A172 (cell line): ENCODE results near the gene KCTD4. TPM values are rescaled to one million over a fixed set of nuclear protein-coding genes. Genes with fewer than 3 reads are reported as not detected.
"Not testable (repeated sequence)": the region's sequence is repeated elsewhere in the genome, so short reads cannot be mapped to it uniquely, and the experiment has no call there.

Source experiments
- DNase-seq: peaks from one replicate; pipeline ENCODE4 v3.0.0-alpha.2; 2015; ENCODE audit warnings: low spot score
- total RNA-seq: library from RNA; depleted of rRNA; stranded (reverse); fragments of >200 nt; shearing (Covaris generic); gene quantifications from 2 replicates; pipeline ENCODE4 v1.2.3, GENCODE V29; 2014; rRNA removed

The KCTD4 gene
- total RNA-seq: 0.29 TPM in 1 of 2 replicates, not detected in the other

DNA sequence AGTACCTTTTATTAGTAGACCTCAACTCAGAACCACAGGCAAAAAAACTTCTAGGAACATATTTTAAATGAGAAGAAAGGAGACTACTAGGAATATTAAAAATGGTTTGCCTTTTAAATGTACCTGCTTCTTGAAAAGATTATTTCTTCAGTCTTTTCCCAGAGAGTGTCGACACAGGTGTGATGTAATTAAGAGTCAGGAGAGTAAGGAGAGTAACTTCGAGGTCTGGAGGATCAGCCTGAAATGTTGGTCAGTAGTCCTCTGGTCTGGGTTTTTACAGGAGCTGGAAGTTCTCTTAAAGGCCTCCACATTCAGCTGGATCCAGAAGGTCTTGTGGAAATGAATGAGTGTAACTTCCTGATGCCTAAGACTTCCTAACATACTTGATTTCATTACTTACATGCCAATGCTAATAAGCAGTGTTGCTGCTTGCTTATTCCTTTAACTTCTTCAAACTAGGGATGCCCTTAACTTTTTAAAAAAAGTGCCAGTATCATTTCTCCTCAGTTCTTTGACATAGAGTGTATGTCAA is at the start of gene KCTD4:
TSS of gene KCTD4 (minus strand) at position 345 of the 532 bp plus-strand sequence. CDS start 6,478 bp downstream, outside the sequence.
- no peak for DNase-seq

DNA sequence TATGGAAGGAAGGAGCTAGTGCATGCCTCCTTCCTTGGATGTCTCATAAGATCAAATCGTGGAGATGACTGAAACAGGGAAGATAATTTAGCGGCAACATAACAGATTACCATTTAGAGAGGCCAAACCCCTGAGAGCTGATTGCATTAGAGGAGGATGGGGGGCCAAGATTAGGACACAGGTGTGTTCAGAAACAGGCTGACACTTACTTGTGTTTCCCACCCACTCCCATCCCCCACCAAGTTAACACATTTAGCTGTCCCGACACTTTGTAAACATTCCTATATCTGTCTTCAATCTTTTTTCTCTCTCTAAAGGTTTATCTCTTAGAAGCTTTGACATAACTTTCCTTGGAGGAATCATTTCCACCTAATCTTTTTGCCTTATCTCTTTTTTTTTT is 48.8 kb upstream of the KCTD4 start:
- no peak for DNase-seq

DNA sequence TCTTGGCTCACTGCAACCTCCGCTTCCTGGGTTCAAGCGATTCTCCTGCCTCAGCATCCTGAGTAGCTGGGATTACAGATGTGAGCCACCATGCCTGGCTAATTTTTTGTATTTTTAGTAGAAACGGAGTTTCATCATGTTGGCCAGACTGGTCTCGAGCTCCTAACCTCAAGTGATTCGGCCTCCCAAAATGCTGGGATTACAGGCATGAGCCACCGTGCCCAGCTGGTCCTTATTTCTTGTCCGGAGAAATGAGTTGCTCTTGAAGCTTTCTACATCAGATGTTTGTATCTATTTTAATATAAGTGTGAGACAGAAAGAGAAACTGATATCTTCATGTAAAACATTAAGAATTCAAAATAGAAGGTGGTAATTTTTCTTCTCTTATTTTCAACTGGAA is 43.9 kb upstream of the KCTD4 start:
- DNase-seq: not testable (repeated sequence)

DNA sequence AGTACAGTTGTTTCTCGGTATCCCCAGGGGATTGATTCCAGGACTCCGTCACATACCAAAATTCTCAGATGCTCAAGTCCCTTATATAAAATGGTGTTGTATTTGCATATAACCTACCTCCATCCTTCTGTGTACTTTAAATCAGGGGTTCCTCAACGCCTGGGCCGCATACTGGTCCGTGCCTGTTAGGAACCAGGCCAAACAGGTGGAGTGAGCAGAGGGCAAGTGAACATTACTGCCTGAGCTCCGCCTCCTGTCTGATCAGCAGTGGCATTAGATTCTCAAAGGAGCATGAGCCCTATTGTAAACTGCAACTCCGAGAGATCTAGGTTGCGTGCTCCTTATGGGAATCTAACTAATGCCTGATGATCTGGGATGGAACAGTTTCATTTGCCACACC is 42.2 kb upstream of the KCTD4 start:
- no peak for DNase-seq

DNA sequence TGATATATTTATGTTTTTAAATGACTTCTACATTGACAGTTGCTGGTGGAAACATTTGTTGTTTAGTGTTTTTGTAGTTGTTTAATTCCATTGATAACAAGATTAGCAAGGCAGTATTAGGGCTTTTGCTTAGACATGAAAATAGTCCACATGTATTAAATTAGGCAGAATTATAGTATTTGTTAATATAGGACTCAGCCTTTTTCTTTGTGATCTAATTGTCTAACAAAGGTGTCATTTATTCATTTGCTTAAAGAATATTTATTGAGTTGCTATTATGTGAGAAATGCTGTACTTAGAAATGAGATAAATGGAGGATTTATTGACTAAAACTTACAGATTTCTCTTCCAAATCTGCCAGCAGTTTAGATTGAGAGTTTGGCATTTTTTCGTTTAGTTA is 41.7 kb upstream of the KCTD4 start:
- no peak for DNase-seq

DNA sequence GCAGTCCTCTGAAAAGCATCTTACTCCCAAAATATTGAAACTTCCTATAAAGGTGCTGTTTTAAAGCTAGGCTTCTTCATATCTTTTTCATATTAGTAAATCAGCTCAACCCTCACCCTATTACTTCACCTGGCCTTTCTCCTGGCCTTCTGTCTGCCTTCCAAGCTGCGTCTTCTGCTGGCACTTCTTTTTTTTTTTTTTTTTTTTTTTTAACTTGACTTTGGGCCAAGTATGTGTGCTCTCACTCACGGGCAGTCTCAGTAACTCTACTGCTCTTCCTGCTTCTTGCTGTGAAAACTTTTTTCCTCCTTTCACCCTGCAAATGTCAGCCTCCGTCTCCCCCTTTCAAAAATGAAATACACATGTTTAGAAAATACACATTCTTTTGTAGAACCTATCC is 41.2 kb upstream of the KCTD4 start:
- DNase-seq: no peak

DNA sequence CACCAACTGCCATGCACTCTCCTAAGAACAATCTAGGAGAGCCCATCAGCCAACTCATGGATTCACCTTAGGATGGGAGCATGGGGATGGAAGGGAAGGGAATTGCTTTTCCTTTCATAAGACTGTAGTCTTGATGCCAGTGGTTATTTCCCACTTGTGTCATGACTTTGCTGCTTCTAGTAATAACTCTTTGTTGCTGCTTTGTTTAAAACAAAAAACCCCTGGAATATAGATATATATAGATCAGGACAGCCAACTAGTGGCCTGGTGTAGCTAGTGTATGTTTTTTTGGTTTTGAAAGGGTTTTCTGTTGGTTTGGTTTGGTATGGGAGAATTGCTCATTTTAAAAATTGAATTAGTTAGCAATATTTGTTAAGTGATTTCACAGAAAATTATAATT is 39.3 kb upstream of the KCTD4 start:
- DNase-seq: no peak

DNA sequence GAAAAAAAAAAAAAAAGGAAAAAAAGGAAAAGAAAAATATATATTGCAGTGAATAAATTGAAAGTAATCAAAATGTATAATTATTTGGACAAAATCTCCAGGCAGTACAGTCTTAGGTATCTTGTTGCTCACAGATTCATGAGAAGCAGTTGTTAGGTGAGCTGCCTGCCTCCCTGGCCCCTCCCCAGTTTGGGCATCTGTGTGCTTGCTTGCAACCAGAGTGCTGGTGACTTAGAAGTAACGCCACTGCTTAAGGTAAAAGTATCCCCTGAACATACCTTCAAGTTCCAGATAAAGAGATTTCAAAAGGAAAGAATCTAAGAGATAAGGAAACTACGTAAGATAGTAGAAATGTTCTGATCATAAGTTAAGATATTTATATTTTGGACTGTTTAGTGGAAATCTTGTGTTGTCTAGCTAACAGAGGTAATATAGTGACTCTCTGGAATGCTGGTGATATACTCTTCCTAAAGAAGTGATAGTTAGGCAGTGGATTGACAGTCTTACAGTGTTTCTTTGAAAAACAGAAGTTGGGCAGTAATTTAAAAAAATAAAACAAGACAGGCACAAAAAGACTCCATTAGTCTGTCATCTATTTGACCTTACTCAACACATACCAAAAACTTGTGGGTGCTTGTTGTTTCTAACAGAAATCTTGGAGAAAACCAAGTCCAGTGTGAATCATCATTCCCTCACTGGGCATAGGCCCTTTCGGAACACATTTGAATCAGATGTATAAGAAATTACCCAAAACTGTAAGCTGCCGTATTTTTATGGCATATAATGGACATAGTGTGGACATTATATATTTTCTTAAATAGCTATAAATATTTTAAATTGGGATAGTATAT is 38.3 kb upstream of the KCTD4 start:
- no peak for DNase-seq

DNA sequence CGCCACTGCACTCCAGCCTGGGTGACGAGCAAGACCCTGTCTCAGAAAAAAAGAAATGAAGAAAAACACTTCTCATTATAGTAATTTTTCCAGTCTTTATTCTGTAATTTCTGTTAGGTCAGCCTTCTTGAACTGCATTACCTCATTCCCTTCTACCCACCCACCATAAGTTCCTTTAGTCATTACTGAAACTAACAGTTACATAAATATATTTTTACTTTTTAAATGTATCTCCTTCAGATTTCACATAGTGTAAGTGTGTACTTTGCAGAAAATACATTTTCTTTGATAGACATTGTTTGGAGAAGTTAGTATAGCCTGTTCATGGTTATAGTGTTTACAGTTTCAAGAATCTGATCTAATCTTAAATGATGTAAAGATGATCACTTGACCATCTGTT is 31.7 kb upstream of the KCTD4 start:
- no peak for DNase-seq

DNA sequence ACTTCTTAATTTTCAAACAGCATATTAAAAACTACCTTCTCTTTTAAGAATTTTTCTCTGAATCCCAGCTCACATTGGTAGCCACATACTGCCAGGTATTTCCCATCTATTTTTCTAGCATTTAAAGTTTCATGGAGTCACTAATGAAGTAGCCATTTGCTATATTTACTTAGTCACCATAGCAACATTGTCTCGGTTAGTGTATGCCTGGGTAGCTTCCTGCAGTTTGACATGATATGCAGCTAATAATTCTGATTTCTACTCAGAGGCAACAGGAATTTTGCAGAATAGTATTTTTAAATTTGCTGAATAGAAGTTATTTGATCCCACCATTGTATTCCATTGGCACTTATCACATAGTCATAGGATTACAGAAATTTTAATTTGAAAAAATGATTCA is 30.9 kb upstream of the KCTD4 start:
- DNase-seq: peak; percentile 26

DNA sequence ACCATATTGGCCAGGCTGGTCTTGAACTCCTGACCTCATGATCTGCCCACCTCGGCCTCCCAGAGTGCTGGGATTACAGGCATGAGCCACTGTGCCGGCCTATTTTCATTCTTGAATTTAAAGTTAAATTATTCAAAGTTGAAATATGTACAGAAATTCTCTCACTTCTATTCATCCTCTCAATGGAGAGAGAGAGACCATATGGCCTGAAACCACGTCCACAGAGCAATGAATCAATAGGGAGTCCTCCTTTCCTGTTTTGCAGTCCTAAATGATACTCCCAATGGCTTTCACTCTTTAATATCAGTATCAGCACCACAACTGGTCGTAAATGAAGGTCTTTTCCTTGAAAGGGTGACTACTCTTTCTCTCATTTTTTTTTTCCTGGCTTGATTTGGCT is 30.5 kb upstream of the KCTD4 start:
- DNase-seq: no peak

DNA sequence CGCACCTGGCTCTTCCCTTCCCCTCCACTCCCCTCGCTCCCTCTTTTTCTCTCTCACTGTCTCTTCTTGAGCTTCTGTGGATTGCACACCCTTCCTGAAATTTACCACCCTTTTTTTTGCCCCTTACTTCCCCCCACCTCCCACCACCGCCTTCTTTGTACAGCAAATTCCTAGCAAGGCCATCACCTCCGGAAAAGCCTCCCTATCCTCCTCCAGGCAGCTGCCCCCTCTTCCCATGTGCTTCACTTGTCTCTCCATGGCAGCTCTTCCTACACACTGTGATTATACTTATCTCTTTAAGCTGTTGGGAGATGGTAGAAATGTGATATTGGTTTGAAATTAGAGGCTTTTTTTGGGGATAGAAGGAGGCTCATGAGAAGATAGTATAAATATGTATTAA is 28.3 kb upstream of the KCTD4 start:
- DNase-seq: no peak

DNA sequence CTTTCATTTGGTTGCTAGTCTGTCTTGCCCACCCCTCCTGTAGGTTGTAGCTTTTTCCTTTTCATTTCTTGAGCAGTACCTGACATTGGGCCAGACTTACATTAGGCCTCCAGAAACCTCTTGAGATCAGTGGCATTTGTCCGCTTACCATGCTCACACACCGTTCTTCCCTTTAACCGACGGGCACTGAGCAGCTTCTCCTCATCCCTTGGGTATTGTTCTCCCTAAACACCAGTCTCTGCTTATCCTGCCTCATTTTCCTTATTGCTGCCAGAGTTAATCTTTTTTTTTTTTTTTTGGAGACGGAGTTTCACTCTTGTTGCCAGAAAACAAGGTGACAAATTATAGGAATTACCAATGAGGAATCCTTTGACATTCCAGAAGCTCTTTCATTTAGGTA is 27.2 kb upstream of the KCTD4 start:
- DNase-seq: no peak

DNA sequence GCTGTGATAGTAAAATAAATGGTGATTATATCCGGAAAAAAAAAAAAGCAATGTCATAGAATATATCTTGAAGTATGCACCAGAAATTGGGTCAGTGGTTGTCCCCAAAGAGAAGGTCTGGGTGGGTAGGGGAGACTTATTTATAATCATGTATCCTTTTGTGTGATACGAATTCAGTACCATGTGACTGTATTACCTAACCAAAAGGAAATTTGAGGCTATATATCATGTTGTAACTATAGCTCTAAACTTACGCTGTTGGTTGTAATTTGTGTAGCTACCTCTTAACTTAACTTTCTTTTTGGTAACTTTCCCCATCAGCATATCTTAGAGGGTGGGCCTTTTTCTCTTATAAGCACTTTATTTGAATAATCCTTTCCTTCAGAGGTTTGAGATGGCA is 25.2 kb upstream of the KCTD4 start:
- DNase-seq: no peak

DNA sequence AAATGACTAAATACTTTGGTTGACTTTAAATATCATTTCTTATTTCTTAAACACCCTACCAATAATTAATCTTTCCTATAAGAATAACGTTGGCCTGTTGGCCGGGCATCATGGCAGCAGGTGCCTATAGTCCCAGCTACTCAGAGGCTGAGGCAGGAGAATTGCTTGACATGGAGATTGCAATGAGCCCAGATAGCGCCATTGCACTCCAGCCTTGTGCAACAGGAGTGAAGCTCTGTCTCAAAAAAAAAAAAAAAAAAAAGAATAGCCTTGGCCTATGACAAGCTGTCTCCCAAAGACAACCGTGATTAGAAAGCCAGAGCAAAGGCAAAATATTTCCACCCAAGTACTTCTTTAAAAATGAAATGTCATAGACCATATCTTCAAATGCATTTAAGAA is 24.5 kb upstream of the KCTD4 start:
- no peak for DNase-seq

DNA sequence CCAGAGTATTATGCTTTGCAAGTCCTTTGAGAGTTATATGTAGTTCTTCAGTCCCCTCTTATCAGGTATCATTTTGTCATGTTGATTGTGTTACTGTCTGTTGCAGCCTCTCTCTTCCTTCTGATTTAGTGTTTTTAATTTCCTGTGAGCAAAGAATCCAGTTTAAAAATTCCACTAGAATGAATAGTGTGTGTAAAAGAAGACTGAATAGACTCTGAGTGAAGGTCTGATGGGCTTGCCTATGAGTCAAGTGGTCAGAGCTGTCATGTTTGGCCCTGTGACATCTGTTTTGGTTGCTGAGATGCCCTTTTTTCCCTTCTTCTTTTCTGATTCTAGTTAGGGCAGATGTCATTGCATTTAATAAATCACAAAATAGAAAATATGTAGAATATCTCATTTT is 23.3 kb upstream of the KCTD4 start:
- peak; percentile 63 for DNase-seq

DNA sequence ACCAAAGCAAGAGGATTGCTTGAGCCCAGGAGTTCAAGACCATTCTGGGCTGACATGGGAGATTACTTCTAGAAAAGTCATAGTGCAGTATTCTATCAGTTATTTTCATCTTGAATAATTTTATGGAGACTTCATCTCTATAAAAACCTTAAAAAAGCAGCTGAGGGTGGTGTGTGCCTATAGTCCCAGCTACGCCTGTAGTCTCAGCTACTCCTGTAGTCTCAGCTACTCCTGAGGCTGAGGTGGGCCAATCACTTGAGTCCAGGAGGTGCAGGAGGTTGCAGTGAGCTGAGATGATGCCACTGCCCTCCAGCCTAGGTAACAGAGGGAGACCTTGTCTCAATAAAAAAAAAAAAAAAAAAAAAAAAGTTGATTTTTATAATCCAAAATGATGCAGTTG is 22.1 kb upstream of the KCTD4 start:
- DNase-seq: no peak

DNA sequence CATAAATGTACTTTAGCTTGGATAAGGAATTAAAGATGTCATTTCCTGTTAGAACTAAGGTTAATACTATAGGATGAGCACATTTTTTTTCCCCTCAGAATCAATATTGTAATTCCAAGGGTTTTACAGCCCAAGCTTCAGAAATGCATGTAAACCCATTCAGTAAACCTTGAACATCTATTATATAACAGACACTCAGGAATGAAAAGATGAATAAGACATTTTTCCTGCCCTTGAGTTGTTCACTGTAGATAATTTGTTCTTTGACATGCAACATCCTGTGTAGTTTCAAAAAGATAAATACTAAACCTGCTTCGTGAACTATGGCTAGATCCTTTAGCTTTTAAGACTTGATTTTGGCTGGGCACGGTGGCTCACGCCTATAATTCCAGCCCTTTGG is 21.7 kb upstream of the KCTD4 start:
- DNase-seq: no peak

DNA sequence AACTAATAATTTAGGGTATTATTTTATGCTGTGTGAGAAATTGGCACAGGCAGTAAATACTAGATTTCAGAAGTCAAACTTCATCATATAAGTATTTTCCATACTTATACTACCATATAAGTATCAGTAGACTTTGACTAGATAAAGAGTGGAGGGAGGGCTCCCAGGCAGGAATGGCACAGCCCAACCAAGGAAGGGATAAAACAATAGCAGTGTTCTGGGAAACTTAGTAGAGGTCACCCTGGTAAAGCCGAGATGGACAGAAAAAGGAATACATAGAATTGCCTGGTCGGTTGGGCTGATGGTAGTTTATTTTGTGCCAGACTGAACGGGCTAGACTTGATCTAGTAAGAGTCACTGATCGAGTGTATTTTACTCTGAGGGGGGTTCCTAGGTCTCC is 19.6 kb upstream of the KCTD4 start:
- no peak for DNase-seq

DNA sequence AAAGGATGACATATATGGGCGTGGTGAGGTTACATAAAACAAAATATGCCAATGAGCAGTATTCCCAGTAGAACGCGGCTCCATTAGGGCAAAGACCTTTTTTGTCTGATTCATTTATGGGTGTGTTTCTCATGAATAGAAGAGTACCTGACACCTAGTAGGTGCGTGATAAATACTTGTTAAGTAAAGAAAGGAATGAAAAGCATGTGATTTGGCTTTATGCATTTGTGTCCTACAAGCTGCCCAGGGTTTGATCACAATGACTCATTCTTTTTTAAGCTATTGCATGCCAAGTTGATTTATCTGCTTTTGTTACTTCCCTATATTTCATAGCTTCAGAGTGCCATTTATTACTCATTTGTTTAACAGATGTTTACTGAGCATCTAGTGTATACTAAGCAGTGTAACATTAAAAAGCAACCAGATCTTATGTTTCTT is 19.1 kb upstream of the KCTD4 start:
- peak; percentile 88 for DNase-seq

DNA sequence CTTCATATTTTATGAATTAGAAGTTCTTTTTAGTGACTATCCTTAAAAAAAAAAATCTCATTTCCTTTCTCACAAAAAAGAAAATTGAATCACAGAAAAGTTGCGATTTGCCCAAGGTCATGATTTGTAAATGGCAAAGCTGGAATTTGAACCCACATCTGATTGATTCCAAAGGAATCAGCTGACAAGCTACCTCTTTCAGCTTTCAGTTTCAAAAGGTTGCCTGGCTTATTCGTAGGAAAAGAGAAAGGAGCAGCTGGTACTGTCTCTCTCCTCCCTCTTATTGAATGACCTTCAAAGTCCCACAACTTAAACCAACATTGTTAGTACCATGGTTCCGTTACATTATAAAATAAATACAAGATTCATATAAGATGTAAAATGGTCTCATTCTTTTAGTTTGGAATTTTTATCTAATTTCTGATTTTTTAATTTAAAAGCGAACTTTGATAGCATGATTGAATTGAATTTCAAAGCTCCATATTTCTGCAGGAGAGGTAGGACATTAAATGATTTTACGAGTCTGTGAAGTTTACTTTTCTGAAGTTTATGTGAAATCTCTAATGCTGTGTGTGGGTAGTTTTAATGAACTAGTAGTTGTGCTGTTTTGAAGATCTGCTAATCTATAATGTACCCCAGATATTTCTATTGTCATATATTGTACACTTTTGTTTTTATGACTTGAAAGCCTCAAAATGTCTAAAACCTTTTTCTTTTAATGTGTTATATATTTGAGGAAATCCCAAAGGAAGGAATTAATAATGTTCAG is 18.5 kb upstream of the KCTD4 start:
- peak; percentile 44 for DNase-seq

DNA sequence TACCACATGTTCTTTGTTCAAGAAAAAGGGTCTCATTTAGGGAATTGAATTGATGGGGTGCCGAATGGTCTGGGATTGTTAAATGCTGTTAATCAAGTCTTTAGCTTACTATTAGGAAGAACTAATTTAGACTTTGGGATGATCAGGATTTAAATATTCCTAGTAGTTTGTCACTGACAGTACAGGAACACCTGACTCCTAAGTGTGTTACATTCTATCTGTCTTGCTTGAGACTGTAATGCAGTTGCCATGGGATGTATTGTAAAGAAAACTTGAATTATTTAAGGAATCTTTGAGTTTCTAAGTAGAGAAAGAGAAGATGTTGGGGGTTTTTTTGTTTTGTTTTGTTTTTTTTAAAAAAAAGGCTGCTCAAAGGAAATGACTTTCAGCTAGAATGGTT is 17.8 kb upstream of the KCTD4 start:
- DNase-seq: no peak

DNA sequence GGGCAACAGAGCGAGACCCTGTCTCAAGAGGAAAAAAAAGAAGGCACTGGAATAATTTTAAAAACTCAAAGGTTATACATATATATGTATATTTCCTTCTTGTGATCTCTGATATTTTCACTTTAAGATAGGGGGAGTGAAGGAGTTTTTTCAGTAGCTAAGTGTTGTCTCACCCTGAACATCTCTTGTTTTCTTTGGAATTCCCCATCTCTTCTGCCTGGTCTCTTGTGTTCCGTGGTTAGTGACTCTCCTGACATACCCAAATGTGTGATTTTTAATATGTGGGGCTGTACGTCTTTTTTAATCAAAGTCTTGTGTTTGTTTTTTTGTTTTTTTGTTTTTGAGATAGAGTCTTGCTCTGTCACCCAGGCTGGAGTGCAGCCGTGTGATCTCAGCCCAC is 15.3 kb upstream of the KCTD4 start:
- no peak for DNase-seq
